IPS-18c (cell line): ENCODE data around the gene MAP1B.

Source experiments
- H3K4me3 ChIP-seq: 2 replicates; pipeline ENCODE4 v1.7.0; 2013; ENCODE audit warnings: low read depth, mild to moderate bottlenecking, low read length, moderate library complexity; ENCODE audit not compliant: insufficient read depth
- H3K9me3 ChIP-seq: one replicate; pipeline ENCODE4 v1.6.1; 2013; ENCODE audit warnings: mild to moderate bottlenecking, low read length, moderate library complexity; ENCODE audit not compliant: control insufficient read depth, insufficient read depth

The MAP1B gene

DNA sequence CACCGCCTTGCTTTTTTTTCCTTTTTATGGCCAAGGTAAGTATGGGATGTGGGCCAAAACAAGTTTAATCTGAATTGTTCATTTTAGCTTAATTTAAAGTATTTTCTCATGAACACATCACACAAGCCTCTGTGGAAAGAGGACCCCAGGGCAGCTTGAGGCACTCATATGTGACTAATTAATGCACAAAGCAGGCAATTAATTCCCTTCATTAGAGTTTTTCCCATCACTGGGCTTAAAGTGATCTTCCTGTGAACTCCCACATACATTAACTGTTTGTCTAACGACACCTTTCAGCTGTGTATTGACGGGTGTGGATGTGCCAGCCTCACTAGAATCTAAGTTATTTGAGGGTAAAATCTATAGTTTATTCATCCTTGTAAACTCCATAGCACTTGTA is 109.5 kb downstream of the MAP1B start:
- no peak overlapping the region for H3K4me3 ChIP-seq

DNA sequence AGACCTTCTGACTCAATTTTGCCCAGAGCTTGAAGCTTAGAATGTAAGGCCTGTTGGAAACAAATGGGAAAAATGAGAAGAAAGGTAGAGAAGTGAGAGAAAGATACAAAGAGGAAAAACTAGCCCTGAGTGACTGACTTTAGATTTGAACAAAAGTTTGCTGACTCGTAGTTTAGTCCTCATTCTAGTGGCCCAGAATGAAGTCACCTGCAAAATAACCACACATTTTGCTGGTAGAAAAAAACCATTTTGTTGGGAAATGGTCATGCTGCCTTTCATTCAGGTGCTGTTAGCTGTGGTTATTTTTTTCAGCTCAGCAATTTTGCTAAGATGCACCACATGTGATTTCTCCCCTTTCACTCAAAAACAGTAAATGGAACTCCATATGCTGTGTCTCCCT is 113.8 kb downstream of the MAP1B start:
- Histone ChIP-seq H3K9me3 (no peaks in the 10 kb centered on the region), H3K4me3 (no peak overlapping the region)

More for the DNA sequence above, 109.5 kb downstream of the MAP1B start:
- H3K9me3 ChIP-seq: no peaks in the 10 kb centered on the region

DNA sequence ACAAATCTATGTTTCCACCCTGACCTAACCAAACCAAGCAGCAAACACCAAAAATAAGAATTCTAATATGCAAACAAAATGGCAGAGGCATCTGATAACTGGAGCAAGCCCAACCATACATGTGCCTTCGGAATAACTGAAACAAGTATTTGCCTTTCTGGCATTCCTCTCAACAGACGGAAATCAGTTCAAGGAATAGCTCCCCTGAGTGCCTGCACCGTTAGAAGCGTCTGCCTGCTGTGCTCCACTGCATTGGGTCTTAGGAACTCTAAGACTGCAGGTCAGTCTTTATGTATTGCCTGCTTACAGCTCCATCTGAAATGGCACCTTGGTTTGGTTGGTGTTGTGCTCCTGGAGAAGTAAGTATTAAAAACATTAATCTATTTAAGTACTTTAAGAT is 114.3 kb downstream of the MAP1B start:
- H3K9me3 ChIP-seq: no peaks in the 10 kb centered on the region
- H3K4me3 ChIP-seq: no peak overlapping the region

DNA sequence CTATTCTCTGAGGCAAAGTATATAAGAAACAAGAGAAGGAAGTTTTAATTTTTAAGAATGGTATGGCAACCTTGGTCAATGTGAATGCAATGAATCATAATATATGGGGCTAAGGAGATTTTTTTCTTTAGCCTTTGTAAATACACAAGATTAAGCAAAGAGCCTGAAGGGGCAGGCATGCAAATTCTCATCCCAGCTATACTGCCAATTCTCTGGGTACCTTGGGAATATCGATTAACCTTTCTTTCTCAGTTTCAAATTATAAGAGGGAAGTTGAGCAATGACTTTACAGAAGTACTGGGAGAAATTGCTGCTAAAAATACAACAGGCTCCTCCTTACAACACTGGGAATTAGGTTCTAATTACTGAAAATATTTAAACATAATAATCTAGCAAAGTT is 115.2 kb downstream of the MAP1B start:
- no peaks in the 10 kb centered on the region for H3K9me3 ChIP-seq
- H3K4me3 ChIP-seq: no peak overlapping the region

DNA sequence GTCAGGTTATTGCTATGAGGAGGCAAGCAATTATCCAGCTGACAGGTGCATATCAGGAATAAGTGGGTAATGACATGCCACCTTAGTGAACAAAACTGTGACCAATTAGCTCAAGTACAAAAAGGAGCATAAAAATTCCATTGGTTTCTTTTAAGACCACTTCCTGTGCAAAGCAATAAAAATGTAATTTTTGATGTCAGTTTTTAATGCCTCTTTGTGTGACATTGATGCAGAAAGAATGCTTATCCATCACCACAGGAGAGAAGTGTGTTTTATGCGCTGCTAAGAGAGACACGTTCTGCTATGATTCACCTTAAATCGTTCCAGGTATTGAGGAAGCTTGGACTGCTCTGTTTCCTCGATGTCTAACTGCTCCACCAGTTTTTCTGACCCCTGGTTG is 116.1 kb downstream of the MAP1B start:
- no peak overlapping the region for H3K4me3 ChIP-seq

DNA sequence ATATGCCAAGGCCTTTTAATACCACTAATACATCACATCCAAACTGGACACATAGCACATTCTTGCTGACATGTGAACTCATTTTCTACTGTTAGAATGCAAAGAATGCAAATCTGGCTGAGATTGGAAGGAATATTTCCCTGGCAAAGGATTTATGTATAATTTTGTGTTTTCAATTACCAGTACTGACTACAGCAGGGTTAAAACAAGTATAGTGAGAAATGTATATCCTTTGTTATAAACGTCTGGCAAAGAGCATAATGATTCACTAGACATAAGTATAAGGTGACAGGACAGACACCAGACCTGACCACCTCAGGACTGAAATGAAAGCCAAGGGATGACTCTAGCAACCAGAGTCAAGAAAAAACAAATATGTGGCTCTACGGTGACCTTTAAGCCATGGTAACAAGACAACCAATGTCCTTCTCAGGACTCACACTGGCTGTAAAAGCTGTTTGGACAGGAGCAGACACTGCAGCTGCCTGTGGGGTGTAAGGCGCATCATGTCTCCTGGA is 117.7 kb downstream of the MAP1B start:
- Histone ChIP-seq H3K9me3 (no peaks in the 10 kb centered on the region), H3K4me3 (no peak overlapping the region)

More for the DNA sequence above, 116.1 kb downstream of the MAP1B start:
- no peaks in the 10 kb centered on the region for H3K9me3 ChIP-seq

DNA sequence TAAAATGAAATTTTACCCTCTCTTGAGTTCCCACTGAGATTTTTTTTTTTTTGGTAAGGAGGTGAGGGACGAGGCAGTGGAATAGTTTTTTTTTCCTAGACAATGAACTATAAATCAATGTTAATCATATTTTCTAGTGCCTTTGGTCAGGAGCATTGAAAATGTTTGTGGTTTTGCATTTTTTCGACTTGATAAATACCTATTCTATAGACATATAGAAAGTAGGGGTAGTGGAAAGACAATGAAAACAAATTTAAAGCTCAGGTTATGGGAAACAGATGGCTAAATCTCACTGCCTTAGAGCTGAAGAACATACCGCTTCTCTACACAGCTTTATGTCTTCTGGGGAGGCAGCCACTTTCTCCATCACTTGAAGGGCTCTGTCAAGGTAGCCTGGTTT is 118.5 kb downstream of the MAP1B start:
- H3K4me3 ChIP-seq: no peak overlapping the region
- H3K9me3 ChIP-seq: no peaks in the 10 kb centered on the region

DNA sequence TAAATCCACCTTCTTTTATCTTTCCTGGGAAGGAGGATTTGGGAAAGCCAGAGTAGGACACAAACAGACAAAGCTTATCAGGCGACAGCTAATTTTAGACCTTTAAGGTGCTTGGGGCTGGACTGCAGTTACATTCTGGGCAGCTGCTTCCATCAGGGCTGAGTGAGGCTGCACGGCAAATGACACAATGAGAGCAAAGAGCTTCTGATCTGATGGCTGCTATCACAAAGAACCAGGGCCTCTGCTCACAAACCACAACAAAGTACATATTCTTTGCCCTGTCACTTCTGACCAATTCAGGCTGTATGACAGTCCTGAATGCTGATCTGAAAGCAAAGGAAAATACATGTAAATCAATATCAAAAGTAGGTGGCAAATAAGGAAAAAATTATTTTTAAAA is 119.7 kb downstream of the MAP1B start:
- no peaks in the 10 kb centered on the region for H3K9me3 ChIP-seq
- H3K4me3 ChIP-seq: no peak overlapping the region

DNA sequence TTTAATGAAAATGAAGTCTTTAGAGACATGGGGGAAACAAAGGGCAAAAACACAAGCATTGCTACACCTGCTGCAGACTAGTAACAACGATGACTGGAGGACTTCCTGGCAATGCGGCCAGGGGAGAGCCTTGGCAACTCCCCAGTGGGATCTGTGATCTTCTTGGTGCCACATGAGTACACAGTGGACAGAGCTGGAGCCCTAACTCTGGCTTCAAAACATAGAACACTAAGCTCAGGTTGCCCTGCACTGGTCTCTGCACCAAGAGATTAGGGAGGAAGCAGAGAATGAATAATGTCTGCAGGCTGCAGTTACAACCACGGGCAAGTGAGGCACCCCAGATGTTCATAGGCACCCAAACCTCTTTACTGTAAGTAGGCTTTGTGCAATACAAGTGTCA is 121.7 kb downstream of the MAP1B start:
- H3K4me3 ChIP-seq: no peak overlapping the region
- H3K9me3 ChIP-seq: no peaks in the 10 kb centered on the region

DNA sequence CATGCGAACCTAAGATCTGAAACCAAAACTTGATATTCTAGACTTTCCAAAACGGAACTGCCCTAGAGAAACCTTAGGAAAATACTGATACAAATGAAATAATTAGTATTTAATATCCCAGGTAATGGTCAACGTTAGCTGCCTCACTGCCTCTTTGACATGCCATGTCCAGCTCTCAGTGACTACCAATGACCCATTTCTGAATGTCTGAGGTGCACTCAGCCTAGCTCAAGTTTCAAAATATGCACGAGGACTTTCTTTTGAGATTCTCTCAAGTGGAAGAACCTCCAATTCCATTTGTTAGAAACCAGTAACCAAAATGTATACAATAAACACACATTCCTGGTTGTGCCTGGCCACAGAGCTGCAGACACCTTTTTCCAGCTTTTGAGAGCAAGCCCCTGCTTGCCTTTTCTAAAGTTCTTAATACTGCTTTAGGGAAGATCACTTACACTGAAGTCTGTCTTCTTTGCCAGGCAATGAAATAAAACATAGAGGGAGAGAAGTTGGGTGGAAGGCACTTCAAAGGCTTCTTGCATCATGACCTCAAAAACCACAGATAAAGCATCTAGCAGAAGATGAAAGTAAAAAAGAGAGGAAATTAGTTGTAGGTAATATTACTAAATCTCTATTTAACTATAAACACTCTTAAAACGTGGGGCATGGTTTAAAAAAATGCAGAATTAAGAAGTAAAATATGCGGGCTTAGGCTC is 124.9 kb downstream of the MAP1B start:
- H3K9me3 ChIP-seq: no peaks in the 10 kb centered on the region
- no peak overlapping the region for H3K4me3 ChIP-seq

DNA sequence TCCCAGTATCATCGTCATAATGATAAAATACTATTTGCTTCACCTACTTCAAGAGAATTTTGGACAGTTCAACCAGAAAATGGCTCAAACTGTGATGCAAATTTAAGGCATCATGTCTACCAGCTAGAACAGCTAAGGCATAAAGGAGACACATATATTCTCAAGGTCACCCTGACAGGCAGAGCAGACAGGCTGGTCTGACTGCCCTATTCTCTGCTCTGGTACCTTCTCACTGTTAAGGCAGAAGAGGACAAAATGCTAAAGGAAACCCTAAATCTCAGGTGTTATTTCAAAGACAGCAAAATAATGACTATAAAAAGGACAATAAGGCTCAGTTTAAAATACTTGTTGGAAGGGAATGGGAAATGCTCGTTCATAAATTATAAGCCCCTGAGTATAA is 125.6 kb downstream of the MAP1B start:
- Histone ChIP-seq H3K9me3 (no peaks in the 10 kb centered on the region), H3K4me3 (no peak overlapping the region)

DNA sequence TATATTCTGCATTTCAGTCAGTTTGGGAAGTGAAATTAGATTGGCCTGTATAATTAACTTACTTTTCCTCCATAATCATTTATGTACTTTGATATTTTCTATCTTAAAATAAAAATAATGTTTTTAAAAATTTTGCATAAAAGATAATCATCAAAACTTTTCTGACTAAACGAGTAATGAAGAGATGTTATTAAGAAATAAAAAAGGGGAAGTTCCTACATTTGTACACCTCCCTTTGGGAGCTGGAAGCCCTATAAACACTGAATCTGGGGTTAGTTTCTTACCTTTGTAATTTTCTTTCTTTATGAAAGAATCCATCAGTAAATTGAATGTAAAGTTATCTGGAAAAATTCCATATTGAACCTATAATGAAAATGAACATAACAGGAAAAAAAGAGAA is 126.6 kb downstream of the MAP1B start:
- no peak overlapping the region for H3K4me3 ChIP-seq
- H3K9me3 ChIP-seq: no peaks in the 10 kb centered on the region

DNA sequence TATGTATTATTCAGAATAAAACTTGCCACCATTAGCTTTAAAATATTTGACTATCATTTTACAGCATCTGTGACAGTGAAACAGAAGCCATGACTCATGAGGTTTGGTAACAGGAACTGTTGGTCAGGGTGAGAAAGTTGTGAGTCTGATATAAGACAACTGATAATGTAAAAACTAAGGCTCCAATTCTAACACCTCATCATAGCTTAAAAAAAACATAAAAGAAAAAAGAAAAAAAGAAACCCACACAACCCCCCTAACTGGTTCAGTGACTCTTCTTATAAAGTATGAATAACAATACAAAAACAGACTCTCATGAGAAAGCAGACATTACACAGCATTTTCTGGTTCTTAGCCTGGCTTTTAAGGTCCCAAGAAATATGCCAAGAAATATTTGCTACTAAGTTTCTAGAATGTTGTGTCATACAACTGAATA is 127.0 kb downstream of the MAP1B start:
- Histone ChIP-seq H3K4me3 (no peak overlapping the region), H3K9me3 (no peaks in the 10 kb centered on the region)

DNA sequence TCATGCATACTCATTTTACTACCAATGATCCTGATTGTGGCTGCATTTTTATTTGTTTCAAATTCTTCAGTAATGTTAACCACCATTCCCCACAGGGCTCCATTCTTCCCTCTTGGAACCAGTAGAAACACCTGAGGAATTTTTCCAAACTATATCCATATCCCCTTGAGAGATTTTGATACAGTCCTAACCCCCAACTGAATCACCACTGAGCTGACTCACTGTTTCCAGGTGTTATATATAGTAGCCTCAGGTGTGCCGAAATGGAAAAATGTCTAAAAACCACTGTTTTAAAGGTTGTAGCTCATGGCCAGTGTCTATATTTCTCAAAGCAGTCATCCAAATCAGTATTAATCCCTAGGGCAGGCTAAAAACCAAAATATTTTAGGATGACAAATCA is 127.6 kb downstream of the MAP1B start:
- H3K9me3 ChIP-seq: no peaks in the 10 kb centered on the region
- no peak overlapping the region for H3K4me3 ChIP-seq

DNA sequence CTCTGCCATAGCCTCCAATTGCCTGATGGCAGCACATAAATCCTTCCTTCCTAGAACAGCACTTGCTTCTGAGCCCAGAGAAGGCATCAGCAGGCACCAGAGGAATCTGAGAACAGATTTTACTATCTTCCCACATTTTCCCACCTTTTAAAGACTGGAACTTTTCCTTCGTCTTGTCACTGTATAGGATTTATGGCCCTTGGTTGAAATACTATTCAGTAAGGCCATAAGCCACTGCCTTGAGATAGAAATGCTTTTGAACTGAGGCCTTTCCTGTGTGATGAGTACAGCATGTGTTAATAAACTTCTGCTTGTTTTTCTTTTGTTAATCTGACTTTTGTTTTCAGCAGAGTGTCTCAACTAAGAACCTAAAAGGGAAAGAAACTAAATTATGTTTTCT is 128.4 kb downstream of the MAP1B start:
- H3K9me3 ChIP-seq: no peaks in the 10 kb centered on the region
- no peak overlapping the region for H3K4me3 ChIP-seq

DNA sequence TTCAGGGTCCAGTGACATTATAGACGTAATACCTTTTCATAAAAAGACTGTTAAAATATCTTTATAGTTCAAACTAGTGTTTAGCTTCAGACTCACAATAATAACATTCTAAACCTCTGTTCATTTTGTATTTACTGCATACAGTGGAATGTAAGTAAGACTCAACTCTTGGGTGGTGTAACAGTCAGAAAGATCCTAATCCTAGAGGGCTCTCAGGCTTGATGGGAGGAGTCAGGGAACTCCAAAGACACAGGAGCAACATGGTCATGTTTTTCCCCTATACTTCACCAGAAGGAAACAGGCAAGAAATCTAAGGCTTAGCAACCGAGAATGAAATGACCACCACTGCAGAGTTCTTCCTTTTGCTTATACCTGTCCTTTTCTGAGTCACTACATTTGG is 130.1 kb downstream of the MAP1B start:
- Histone ChIP-seq H3K9me3 (no peaks in the 10 kb centered on the region), H3K4me3 (no peak overlapping the region)

DNA sequence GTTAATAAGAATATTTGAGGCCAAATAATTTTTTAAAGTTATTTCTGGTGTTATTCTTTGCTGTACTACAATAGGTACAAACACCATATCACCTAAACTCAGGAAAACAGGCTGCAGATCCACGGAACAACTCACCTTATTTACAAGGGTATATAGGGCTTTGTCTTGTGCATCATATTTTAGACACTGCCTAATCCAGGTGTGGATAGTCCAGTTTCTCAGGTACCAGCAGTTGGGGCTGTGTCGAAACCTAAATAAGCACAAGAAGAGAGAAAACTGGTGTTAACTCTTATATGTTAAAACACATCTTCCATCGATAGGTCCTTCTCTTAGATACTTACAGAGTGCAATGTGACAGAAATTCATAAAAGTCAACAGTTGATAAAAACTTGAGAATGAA is 130.6 kb downstream of the MAP1B start:
- Histone ChIP-seq H3K9me3 (no peaks in the 10 kb centered on the region), H3K4me3 (no peak overlapping the region)

DNA sequence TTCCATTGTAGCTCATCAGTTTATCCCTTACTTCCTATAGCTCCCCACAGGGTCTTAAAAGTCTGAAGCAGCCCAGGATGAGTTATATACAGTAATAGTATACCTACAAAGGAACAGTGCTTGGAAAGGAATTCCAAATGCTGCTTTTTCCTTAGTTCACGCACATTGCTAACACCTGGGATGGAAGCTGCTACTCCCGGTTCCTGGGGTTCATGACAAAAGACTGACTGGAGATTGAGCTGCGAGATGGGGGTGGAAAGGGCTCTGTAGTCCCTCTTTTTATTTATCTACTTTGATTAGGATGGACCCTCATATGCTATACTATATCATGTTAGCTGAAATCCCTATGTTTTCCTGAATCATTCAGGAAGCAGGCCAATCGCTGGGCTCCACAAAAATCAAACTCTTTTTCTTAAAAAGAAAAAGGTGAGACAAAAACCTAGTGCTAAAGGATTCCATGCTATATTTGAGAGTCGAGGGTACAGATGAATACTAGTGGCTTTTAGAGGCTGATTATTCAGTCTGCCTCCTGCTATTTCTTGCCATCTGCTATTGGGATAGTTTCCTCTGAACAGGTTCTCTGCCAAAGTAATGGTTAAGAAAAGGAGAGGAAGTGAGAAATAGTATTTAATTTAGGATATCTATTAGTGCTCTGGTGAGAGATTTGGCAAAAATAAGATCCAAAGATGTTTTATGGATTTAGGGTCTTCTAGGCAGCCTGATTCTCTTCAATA is 131.6 kb downstream of the MAP1B start:
- no peaks in the 10 kb centered on the region for H3K9me3 ChIP-seq
- H3K4me3 ChIP-seq: no peak overlapping the region
